ENCODE measurements around the gene GALNT18. TPM values are rescaled to one million over a fixed set of nuclear protein-coding genes. Genes with fewer than 3 reads are reported as not detected.

GALNT18 gene
- total RNA-seq, 1 donor from 2014 or later = 22.1 TPM

- H3K27ac ChIP-seq = no peak overlapping the region
- no peaks in the 10 kb centered on the region for H3K36me3 ChIP-seq
- intact Hi-C loops (cut with DNase I) = no loop called here
- no peak for DNase-seq (ENCODE audit: extremely low spot score in 2 of 2)
- H3K4me1 ChIP-seq = peaks cover 26% of the 10 kb centered on the region
- H3K9me3 ChIP-seq = no peaks in the 10 kb centered on the region
- no peaks in the 10 kb centered on the region for H3K27me3 ChIP-seq
- TF ChIP-seq POLR2AphosphoS5 (IDR thresholded peaks at IDR 0.05; ENCODE audit: insufficient read depth in 1 of 2, low read depth in 1 of 2) (no peak), CTCF (IDR thresholded peaks at IDR 0.05) (no peak), POLR2A (IDR thresholded peaks at IDR 0.05) (no peak)
- H3K4me3 ChIP-seq = no peak overlapping the region
Observed at GRCh38 chr11:11247576-11247975, 374.2 kb downstream of the GALNT18 start.

GRCh38 chr11:11247086-11247485, 374.7 kb downstream of the GALNT18 start:
- Histone ChIP-seq H3K27ac (no peak overlapping the region), H3K9me3 (no peaks in the 10 kb centered on the region), H3K4me3 (no peak overlapping the region), H3K36me3 (no peaks in the 10 kb centered on the region), H3K4me1 (peaks cover 26% of the 10 kb centered on the region), H3K27me3 (no peaks in the 10 kb centered on the region)
- no peak for DNase-seq (ENCODE audit: extremely low spot score in 2 of 2)
- TF ChIP-seq POLR2AphosphoS5 (IDR thresholded peaks at IDR 0.05; ENCODE audit: insufficient read depth in 1 of 2, low read depth in 1 of 2) = no peak
- TF ChIP-seq POLR2A (IDR thresholded peaks at IDR 0.05) = no peak
- no peak for TF ChIP-seq CTCF (IDR thresholded peaks at IDR 0.05)
- intact Hi-C loops (cut with DNase I) = no loop called here

GRCh38 chr11:11246166-11246565, 375.6 kb downstream of the GALNT18 start:
- Histone ChIP-seq H3K36me3 (no peaks in the 10 kb centered on the region), H3K9me3 (no peaks in the 10 kb centered on the region), H3K27me3 (no peaks in the 10 kb centered on the region), H3K27ac (no peak overlapping the region), H3K4me3 (no peak overlapping the region), H3K4me1 (peaks cover 26% of the 10 kb centered on the region)
- TF ChIP-seq CTCF (IDR thresholded peaks at IDR 0.05) (no peak), POLR2AphosphoS5 (IDR thresholded peaks at IDR 0.05; ENCODE audit: insufficient read depth in 1 of 2, low read depth in 1 of 2) (no peak), POLR2A (IDR thresholded peaks at IDR 0.05) (no peak)
- intact Hi-C loops (cut with DNase I) = no loop called here
- DNase-seq (ENCODE audit: extremely low spot score in 2 of 2) = no peak

- no peak for DNase-seq (ENCODE audit: extremely low spot score in 2 of 2)
- H3K27ac ChIP-seq = peak overlapping the region; percentile 47
Observed at GRCh38 chr11:11245453-11245852, 376.4 kb downstream of the GALNT18 start.

More at GRCh38 chr11:11245453-11245852, 376.4 kb downstream of the GALNT18 start:
- no peaks in the 10 kb centered on the region for H3K27me3 ChIP-seq
- intact Hi-C loops (cut with DNase I) = no loop called here
- no peak overlapping the region for H3K4me3 ChIP-seq
- peaks cover 26% of the 10 kb centered on the region for H3K4me1 ChIP-seq
- TF ChIP-seq POLR2AphosphoS5 (IDR thresholded peaks at IDR 0.05; ENCODE audit: insufficient read depth in 1 of 2, low read depth in 1 of 2) = no peak
- no peak for TF ChIP-seq POLR2A (IDR thresholded peaks at IDR 0.05)
- no peak for TF ChIP-seq CTCF (IDR thresholded peaks at IDR 0.05)
- no peaks in the 10 kb centered on the region for H3K36me3 ChIP-seq
- H3K9me3 ChIP-seq = no peaks in the 10 kb centered on the region
